Astrocyte of the cerebellum (primary cell): ENCODE results near the gene KLRD1.
"Not testable (repeated sequence)": the region's sequence is repeated elsewhere in the genome, so short reads cannot be mapped to it uniquely, and the experiment has no call there.

Experiments
- DNase-seq: peaks from one replicate; pipeline ENCODE4 v3.0.0-alpha.2; 2011; ENCODE audit warnings: low read depth
- H3K4me3 ChIP-seq: 2 replicates; pipeline ENCODE4 v1.5.1; 2011; ENCODE audit warnings: mild to moderate bottlenecking, low read depth, low read length, moderate library complexity
- CTCF ChIP-seq: IDR thresholded peaks from 2 replicates; pipeline ENCODE4 v1.5.1; 2012; ENCODE audit warnings: low read length, low read depth, moderate library complexity, mild to moderate bottlenecking; ENCODE audit errors: missing control alignments
- in situ Hi-C: cut with HindIII; loops from 2 replicates; pipeline ENCODE4 v1.10.0; 2017; ENCODE audit warnings: low sequenced_read_pairs

KLRD1 gene

DNA sequence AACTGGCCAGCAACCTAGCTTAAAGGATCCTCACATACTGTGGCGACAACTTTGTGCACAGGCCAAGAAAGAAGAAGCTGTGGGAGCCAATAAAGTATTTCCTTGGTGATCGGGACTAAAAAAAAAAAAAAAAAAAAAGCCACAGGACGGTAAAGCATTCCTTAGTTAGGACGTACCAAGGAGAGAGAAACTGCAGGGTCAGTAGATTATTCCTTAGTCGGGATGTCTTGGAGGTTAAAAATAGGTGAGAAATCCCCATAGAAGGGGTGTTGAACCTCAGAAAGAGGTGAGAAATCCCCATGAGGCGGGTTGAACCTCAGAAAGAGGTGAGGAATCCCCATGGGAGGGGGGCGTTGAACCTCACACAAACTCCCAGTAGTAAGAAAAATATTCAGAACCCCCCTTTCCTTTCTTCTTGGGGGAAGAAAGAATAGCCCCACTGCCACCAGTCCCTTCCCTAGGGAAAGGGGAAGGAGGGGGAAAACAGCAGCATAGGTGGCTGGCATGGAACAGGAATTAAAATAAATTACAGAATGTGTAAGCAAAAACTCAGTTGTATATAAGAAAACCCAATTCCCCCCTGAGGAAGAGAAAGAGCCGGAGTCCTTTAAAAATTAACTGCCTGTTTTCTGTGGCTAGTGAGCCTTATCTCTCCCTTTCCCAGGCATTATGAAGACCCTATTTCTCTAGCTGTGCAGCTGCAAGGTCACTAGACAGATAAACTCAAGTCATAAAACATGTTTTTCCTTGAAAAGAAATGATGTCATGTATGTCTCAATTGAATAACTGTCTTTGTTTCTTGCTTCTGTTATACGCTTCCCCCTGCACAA, 55.4 kb downstream of the KLRD1 start:
- TF ChIP-seq CTCF: no peak
- in situ Hi-C loops: no loop called here
- DNase-seq: no peak
- H3K4me3 ChIP-seq: no peak overlapping the region

- DNase-seq: no peak
- TF ChIP-seq CTCF: no peak
- in situ Hi-C loops: no loop called here
- H3K4me3 ChIP-seq: no peak overlapping the region
Measured at GRCh38 chr12:10363658-10363913, 55.9 kb downstream of the KLRD1 start.

GRCh38 chr12:10363914-10364814, 56.5 kb downstream of the KLRD1 start:
- no peak for TF ChIP-seq CTCF
- peak overlapping the region; percentile 45 for H3K4me3 ChIP-seq
- no peak for DNase-seq
- in situ Hi-C loops: no loop called here

DNA sequence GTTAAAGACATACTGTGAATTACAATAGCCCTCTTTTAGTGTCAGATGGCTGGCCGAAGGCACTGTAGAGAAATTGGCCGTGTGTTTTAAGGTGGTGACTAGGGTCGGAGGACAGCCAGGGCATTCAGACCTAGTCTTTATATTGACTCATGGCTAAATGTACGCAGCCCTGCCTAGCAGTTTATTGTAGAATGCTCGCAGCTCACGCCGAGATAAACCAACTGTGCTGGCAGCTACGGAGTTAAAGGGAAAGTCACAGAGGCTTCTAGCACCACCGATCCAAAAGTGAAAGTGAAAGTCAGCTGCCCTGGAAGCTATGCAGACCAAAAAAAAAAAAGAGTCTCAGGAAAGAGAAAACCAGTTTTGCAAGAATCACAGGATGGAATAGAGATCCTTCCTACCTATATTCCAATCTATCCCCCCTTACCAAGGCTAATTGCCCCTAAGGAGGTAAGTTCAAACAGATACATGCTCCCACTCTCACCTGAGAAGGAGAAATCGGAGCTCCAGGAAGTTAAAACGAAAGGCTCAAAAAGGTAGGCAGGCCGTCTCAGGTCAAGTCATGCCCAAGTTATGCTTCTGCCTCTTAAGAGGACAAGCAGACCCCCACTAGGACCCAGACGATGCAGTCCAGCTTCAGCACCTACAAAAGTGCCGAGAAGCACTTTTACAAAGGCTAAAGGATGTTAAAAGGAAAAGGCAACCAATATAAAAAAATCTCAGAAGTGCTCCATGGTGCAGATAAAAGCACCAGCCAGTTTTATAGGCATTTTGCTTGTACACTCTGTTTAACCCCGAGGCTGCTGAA, 57.3 kb downstream of the KLRD1 start:
- H3K4me3 ChIP-seq: peak overlapping the region; percentile 45
- TF ChIP-seq CTCF: no peak
- in situ Hi-C loops: no loop called here
- DNase-seq: peak; percentile 82

DNA sequence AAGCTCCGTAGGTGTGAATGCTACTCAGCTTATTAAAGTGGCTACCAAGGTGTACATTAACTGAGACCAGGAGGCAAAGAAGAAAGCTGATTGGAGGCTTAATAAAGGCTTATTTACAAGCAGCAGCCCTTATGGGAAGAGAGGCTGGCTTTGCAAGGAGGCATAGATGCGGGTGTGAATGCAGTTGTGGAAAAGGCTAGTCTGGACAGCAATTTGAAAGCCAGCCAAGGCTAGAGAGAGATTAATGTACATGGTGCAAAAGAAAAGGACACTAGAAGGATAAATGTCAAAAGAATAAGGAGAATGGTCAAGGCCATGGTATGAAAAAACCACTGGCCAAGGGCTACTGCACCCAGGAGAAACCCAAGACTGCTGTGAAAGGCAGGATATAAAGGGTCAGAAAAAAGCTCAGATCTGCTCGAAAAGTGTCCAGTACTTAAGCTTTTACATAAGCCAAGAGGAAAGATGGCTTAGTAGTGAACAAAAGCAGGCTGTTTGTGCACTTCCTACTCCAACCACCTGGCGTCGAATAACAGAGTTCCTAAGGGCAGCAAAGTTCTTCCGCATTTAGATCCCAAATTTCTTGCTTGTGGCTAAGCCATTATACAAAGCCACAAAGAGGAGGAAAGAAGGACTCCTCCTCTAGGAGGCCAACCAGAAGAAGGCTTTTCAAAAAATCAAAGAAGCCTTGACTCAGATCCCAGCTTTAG, 58.2 kb downstream of the KLRD1 start:
- in situ Hi-C loops: no loop called here
- peak; percentile 43 for TF ChIP-seq CTCF
- no peak for DNase-seq
- H3K4me3 ChIP-seq: peak overlapping the region; percentile 45

DNA sequence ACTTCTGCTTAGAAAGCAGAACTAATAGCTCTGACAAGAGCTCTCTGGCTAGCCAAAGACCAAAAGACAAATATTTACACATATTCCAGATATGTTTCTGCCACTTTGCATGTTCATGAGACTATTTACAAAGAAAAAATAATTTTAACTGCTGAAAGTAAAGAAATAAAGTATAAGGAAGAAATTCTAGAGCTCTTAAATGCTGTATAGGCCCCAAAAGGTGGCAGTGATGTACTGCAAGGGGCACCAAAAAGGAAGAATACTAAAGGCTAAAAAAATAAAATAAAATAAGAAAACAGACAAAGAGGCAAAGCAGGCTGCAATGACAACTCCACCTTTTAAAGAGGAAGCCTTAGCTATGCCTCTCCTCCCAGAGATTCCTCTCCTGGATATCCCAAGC, 59.2 kb downstream of the KLRD1 start:
- TF ChIP-seq CTCF: peak; percentile 33
- no peak overlapping the region for H3K4me3 ChIP-seq
- in situ Hi-C loops: no loop called here
- no peak for DNase-seq

- DNase-seq, in situ Hi-C loops, H3K4me3 ChIP-seq: not testable (repeated sequence)
Measured at GRCh38 chr12:10367714-10368113, 60.0 kb downstream of the KLRD1 start.
